Retina (tissue), 1 donor: ENCODE data around the gene DUS1L.
A peak's percentile ranks its signal among the peaks of the same experiment; 100 is the strongest.

ENCODE experiments used
- DNase-seq: peaks from one replicate; pipeline ENCODE4 v3.0.0-alpha.2; 2016

Gene DUS1L

DNA sequence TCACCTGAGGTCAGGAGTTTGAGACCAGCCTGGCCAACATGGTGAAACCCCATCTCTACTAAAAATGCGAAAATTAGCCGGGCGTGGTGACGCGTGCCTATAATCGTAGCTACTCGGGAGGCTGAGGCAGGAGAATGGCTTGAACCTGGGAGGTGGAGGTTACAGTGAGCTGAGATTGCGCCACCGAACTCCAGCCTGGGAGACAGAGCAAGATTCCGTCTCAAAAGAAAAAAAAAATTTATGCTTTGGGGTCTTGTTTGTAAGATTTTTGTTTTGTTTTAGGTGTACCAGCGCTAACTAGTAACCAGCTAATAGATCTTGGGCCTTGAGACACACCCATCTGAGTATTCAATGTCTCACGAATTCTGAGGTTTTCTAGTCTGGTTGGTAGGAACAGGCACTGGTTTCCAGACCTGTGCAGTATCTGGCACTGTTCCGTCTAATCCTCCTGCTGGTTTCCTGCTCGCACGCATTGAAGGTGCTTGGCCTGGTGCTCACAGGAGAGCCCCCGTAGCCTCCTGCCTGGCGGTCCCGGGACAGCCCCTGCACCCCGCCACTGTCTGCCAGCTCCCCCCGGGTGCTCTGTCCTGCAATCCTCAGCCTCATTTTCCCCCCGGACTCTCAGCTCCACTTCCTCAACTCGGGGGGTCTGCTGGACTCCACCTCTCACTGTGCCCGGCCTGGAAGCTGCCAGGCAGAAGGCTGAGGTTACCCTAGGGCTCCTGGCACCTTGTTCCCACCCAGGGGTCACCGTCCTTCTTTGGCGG lies 10.6 kb upstream of the DUS1L start:
- DNase-seq, result no peak

GRCh38 chr17:82073446-82073845 lies 7.8 kb upstream of the DUS1L start:
- no peak for DNase-seq

DNA sequence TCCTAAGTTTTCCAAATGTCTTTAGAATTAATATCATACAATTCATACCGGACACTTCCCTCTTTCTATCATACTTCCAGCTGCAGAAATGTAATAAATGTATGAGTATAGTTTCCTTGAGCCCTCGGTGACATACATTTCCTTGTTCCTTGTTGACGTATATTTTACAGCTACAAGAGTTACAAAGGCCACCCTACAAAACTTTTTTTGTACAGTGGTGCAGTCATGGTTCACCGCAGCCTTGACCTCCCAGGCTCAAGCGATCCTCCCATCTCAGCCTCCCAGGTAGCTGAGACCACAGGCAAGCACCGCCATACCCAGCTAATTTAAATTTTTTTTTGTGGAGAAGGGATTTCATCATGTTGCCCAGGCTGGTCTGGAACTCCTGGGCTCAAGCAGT lies 7.2 kb upstream of the DUS1L start:
- no peak for DNase-seq

- DNase-seq, result no peak
Measured at GRCh38 chr17:82070611-82071010, 5.0 kb upstream of the DUS1L start.

DNA sequence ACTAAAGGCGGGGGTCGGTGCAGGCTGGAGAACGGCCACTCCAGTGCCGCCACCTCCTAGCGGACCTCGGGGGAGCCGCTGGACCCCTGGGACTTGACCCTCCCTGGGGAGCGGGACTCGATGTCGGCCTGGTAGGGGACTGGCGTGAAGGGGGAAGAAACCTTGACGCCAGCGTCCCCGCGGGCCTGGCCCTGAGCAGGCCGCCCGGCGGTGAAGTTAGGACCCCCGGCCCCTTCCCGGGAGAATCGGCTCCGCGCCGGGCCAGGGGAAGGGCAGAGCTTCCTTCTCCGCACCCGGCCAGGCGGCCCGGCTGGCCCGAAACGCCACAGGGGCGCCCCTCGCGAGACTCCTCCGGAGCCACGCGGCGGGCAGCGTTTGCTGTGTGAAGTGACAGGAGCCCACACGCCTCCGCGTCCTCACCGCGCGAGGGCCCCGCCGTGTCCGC lies 389 bp downstream of the DUS1L start:
- peak; percentile 44 for DNase-seq

GRCh38 chr17:82064433-82065192 lies 991 bp downstream of the DUS1L start:
- DNase-seq, result no peak

DNA sequence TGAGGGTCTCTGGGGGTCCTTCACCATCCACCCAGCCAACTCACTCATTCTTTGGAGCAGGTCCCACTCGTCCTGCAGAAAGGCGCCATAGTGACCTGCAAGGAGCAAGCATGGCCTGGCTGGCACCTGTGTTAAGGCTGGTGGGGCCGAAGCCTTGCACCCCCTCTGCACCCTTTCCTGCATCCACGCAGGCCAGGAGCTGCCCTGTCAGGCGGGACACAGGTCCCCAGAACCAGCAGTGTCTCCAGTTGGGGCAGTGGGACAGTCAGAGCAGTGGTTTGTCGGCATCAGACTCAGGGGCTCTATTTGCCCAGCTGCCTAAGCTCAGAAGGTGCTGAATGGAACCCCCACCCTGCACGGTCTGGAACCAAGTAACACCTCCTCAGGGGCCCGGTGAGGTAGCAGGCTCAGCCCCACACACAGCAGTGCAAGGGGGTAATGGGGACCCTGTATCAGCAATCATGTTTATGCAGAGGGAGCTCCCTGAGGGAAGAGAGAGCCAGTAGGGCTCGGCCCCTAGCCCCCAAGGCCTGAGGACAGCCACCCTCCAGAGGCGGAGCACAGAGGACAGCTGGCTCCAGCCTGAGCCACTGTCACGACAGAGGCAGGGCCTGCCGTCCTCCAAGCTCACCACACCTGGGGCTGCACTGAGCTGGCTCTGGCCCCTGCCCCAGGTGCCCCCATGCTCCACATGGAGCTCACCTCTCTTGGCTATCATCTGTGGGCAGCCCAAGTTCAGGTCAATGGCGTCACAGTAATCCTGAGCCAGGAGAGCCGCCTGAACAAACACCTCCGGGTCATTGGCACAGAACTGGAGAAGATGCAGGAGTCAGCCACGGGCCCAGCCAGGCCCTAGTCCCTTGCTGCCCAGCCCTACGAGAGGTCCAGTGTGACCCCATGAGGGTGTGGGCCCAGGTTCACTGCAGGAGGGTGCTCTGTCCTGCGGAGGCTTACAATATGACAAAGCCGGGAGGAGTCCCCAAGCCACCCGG lies 1.9 kb downstream of the DUS1L start:
- DNase-seq, result no peak

DNA sequence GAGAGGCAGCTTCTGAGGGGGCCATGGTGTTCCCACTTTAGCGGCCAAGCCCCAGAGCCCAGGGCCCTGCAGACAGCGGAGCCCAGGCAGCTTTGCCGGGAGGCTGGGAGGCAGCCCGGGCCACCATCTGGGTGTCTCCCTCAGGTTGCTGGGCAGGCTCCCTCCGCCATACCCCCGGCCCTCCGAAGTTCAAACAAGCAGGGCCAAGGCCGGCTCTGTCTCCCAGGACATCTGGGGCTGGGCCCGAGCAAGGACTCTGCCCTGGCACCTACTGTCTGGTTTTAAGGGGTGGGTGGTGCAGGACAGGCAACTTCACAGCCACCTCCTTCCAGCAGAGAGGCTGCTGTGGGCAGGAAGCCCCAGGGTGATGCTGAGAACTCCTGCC lies 2.6 kb downstream of the DUS1L start:
- DNase-seq, result no peak

GRCh38 chr17:82062076-82062983 lies 3.3 kb downstream of the DUS1L start:
- no peak for DNase-seq

GRCh38 chr17:82061047-82061925 lies 4.3 kb downstream of the DUS1L start:
- no peak for DNase-seq

- no peak for DNase-seq
Measured at GRCh38 chr17:82060614-82061013, 5.0 kb downstream of the DUS1L start.

DNA sequence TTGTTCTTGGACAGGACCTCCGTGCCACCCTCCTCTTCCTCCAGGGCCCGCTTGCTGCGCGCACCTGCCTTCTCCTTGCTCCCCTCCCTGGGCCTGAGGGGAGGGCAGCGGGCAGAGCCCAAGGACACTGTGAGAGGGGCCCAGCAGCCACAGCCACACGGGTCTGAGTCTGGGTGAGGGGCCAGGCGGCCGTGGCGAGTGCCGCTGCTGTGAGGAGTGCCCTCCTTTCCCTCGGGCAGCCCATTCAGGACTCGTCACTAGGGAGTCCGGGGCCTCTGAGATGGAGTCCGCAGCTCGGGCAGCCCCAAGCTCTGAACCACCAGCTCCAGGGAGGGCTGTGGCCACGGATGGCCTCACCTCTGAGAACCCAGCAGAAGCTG lies 5.6 kb downstream of the DUS1L start:
- DNase-seq, result no peak

DNA sequence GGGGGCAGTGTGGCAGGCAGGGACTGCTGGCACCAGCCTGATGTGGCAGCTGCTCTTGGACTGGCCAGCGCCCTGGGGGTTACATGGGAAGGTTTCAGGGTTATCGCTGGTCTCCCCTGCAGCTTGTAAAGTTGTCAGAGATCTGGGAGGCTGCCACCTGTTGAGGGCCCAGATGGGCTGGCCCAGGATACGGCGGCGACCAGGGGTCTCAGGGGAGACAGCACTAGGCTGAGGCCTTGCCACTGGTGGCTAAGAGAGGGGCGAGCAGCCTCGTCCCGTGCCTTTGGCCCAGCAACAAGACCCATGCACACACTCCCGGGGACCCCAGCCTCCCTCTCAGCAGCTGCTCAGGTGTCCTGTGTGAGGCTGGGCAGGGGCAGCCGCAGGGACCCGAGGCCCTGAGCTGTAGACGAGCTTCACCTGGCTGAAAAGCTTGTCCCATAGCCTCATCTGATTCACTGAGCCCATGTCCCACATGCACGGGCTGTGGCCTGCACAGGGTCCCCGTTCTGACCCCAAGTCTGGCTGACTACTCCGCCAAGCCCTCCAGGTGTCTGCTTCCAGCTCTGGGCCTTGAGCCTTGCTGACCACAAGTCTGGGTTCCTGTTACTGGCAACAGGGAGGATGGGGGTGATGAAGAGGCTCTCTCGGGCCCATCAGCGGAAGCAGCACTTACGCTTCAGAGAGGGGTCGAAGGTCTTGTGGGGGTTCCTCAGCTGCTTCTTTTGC lies 6.2 kb downstream of the DUS1L start:
- DNase-seq, result no peak

DNA sequence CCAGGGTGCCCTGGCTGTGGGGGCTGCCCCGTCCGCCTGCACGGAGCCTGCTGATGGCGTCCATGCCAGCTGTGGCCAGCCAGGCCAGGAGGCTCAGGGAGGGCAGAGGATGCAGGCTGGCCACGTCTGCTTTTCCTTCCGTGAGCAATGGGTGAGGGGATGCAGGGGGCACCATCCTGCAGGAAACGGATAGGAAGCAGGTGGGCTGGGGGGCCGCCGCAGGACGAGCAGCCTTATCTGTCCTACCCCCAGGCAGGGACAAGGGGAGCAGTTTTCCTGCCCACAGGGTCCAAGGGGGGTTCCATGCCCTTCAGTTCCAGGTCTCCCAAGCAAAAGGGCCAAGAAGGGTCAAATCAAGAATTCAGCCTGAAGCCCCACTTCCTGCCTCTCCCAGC lies 6.8 kb downstream of the DUS1L start:
- DNase-seq, result no peak

- DNase-seq, result no peak
Measured at GRCh38 chr17:82058230-82058854, 7.3 kb downstream of the DUS1L start.

- no peak for DNase-seq
Measured at GRCh38 chr17:82056729-82057621, 8.6 kb downstream of the DUS1L start.

DNA sequence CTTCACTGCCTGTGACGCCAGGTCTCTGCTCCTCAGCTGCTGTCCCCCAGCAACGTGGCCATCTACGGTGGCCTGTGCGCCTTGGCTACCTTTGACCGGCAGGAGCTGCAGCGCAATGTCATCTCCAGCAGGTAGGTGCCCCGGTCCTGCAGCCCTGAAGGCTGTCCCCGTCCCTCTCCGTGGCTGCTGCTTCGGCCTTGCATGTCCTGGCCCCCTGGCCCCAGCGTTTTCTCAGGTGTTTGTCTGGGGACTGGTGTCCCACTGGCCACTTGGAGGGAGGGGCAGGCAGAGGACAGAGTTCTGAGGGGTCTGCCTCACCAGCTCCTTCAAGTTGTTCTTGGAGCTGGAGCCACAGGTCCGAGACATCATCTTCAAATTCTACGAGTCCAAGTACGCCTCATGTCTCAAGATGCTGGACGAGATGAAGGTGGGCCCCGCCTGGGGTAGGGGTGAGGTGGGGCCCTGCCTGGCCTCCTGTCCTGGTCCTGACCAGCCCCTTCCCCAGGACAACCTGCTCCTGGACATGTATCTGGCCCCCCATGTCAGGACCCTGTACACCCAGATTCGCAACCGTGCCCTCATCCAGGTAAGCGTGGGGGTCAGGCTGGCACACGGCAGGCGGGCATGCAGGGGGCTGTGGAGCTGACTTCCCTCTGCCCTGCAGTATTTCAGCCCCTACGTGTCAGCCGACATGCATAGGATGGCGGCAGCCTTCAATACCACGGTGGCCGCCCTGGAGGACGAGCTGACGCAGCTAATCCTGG lies 9.5 kb downstream of the DUS1L start:
- DNase-seq, result no peak
